Measurements from ENCODE around the gene AP2A2.

GRCh38 chr11:1053121-1053901, 127.6 kb downstream of the AP2A2 start:
- TF ChIP-seq, protein P1, sequence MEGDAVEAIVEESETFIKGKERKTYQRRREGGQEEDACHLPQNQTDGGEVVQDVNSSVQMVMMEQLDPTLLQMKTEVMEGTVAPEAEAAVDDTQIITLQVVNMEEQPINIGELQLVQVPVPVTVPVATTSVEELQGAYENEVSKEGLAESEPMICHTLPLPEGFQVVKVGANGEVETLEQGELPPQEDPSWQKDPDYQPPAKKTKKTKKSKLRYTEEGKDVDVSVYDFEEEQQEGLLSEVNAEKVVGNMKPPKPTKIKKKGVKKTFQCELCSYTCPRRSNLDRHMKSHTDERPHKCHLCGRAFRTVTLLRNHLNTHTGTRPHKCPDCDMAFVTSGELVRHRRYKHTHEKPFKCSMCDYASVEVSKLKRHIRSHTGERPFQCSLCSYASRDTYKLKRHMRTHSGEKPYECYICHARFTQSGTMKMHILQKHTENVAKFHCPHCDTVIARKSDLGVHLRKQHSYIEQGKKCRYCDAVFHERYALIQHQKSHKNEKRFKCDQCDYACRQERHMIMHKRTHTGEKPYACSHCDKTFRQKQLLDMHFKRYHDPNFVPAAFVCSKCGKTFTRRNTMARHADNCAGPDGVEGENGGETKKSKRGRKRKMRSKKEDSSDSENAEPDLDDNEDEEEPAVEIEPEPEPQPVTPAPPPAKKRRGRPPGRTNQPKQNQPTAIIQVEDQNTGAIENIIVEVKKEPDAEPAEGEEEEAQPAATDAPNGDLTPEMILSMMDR (conservative IDR thresholded peaks at IDR 0.05; ENCODE audit: low read depth, low read length): no peak; the same call in 1 of the 2 replicates
- TF ChIP-seq EZH2 (IDR thresholded peaks at IDR 0.05; ENCODE audit: low read length, unreplicated experiment): no peak
- TF ChIP-seq EZH2phosphoT487 (IDR thresholded peaks at IDR 0.05; ENCODE audit: borderline replicate concordance, low read length): no peak

Data from PC-3 (cell line).